Lower leg skin (tissue), 3 donors: Measurements from ENCODE around the gene F2RL3.

Source experiments
- CTCF ChIP-seq, 3 donors: fragments of 450-650 bp; IDR thresholded peaks; one replicate each; pipeline ENCODE4 v1.5.1; 2016; ENCODE audit warnings: antibody characterized with exemption in 3 of 3, mild to moderate bottlenecking in 3 of 3, moderate library complexity in 2 of 3
- POLR2A ChIP-seq, 2 donors: fragments of 450-650 bp; IDR thresholded peaks; one replicate each; pipeline ENCODE4 v1.6.1; 2016 to 2017; ENCODE audit warnings: antibody characterized with exemption in 2 of 2, mild to moderate bottlenecking in 1 of 2, moderate library complexity in 1 of 2

DNA sequence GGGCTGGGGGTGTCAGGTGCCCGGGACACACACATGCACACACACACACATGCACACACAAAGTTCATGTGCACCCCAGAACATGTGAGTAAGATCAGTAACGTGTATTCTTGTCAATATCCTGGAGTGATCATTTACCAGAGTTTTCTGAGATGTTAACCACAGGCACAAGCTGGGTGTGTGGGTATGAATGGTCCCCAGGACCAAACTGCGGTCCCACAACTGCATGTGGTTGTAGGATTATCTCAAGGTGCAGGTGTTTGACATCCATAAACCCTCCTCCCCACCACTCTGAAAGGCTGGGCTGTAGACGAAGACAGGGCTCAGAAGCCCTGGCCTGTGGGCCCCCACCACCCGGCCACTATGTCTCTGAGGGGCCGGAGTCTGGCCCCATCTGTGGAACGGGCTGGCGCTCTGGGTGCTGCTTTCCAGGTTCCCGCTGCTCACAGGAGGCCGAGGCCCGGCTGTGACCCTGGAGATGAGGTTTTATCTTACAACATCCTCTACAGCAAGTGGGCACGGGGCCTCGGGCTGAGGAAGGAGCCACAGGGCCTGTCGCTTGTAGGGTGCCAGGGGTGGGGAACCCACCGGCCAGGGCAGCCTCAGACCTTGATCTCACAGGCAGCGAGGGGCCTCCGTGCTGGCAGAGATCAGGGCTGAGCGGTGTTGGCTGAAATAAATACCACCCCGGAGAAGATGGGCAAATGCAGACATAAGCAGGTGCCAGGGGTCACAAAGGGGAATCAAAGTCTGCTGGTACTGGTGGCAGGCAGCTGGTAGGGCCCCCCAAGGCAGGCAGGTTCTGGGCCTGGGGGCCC is 4.3 kb downstream of the F2RL3 start:
- TF ChIP-seq CTCF (IDR thresholded peaks at IDR 0.05) = no peak
- no peak for TF ChIP-seq POLR2A (IDR thresholded peaks at IDR 0.05)
